ENCODE measurements around the gene ZNF669.

Gene ZNF669

DNA sequence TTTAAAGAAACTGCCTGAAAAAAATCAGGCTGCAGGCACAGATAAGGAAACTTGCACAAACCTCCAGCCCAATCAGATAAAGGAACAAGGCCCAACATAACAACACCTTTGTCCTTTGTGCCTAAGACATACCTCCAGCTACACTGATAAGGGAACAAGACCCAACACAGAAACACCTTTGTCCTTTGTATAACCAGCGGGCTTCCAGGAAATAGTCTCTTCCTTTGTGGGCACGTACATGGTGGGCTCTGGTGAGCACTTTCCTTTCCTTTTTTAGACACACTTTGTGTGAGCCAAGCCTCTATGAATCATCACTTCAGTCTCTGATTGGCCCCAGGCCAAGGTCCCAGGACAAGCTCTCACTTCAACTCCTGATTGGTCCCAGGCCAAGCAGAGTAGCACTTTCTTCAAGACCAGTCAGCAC is 49.2 kb downstream of the ZNF669 start:
- DNase-seq: peak; percentile 3
